GDM1 (cell line): ENCODE data around the gene RGSL1.

Experiments
- DNase-seq: peaks from one replicate; lab custom pipeline; 2025; lab: John Stamatoyannopoulos, UW

RGSL1 gene

DNA sequence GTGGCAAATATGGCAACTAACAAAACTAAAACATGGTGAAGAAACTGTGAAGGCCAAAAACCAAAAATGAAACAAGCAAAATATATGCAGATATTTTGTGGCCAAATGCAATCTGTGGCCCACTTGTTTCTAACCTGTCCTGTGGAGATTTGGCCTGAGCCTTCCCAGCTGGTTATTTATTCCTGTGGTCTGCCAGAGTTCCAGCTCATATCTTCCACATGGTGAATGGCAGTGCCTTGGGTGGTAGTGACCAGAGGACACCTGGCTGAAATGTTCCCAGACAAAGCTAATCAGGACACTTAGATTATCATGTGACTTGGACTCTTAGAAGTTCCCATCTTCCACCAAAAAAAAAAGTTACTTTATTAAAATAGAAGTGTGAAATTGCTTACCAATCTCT, 99.4 kb downstream of the RGSL1 start:
- no peak for DNase-seq

DNA sequence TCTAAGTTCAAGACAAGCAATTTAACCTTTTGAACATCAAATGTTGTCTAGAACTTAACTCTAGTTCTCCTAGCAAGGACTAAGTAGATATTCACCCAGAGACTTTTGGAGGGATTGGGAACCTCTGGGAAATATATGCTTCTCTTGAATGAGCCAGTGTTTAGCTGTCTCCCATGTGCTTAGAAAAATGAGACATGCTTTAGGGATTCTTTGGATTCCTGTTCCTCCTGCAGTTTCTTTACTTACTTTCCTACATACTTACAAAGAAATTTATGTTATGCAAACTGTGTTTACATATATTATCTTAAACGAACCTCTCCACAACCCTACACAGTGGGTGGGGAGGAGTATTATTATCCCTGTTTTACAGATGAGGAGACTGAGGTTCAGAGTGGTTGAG, 99.9 kb downstream of the RGSL1 start:
- DNase-seq = no peak

DNA sequence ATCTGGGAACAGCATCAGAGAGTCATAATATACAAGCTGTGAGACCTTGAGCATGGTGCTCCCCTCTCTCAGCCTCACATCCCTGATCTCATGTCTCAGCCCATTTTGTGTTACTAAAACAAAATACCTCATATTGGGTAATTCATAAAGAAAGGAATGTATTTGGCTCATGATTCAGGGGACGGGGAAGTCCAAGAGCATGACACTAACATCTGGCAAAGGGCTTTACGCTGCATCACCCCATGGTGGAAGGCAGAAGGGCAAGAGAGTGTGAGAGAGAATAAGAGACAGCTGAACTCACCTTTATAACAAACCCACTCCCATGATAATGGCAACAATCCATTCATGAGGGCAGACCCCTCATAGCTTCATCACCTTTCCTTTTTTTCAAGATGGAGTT, 102.6 kb downstream of the RGSL1 start:
- DNase-seq = no peak

DNA sequence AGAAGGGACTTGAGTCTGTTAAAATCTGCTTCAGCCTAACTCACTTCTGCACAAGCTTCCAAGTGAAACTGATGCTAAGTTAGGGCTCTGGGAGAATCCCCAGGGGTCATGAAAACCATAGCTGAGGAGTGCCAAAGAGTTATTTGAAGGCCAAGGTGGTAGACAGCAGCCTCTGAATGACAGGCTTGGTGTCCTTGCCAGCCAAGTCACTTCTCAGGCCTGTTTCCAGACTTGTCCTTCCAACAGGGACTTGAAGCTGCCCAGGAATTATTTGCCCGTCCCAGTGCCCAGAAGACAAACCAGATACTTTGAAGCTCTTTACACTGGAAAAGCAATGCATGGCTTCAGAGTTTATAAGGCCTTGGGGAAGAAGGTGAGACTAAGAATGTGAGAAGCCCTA, 105.5 kb downstream of the RGSL1 start:
- DNase-seq = no peak

DNA sequence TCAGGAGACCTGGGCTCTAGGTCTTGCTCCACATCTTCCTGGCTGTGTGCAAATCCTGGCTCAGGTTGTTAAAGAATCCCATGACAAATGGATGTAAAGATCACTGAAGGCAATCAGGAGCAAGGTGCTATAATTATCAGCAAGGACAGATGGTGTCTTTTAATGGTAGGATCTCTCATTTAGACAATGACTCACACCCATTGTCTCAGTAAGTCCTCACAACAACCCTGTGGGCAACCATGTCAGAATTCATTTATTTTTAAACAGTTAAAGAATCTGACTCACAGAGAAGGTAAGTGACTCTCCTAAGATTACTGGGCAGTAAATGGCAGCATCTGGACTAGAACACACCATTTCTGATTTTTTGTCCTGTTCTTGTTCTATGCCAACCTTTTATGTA, 106.3 kb downstream of the RGSL1 start:
- DNase-seq = no peak

DNA sequence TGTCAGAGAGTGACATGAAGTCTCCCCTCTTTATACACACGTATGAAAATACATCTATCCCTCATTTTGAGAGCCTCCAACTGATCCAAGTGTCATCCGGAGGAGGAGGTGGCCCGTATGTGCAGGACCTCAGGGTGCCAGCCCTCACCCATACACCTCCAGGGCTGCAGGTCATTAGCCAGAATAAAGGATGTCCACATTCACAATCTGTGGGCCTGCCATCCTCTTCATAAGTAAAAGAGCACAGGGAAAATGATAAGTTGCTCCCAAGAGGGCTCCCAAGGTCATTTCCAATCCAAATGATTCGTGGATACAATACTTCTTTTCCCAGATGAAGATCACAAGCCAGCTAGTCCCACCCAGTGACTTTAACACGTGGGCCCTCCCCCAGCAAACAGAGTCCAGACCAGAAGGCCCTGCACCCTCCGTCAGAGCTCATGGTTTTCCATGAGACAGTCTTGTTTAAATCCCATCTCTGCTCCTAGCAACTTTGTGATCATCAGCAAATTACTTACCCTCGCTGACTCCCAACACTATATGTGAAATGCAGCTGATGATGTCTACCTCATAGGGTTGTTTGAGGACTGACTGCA, 110.5 kb downstream of the RGSL1 start:
- DNase-seq = no peak

DNA sequence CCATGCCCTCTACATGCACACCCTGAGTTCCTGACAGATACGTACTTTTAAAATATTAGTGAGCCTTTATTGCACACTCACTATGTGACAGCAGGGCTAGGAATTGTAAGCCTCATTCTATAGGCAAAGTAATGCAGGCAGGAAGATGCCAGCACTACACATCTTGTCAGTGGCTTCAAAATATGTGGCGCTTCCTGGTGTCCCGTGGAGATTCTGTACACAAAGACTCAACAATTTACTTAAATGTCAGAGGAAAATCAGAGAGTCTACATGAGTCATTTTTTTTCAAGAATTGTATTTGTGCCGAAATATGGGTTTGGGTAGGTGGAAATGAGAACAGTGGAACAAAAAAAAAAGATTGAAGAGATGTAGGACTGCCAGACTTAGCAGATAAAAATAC, 111.5 kb downstream of the RGSL1 start:
- no peak for DNase-seq

DNA sequence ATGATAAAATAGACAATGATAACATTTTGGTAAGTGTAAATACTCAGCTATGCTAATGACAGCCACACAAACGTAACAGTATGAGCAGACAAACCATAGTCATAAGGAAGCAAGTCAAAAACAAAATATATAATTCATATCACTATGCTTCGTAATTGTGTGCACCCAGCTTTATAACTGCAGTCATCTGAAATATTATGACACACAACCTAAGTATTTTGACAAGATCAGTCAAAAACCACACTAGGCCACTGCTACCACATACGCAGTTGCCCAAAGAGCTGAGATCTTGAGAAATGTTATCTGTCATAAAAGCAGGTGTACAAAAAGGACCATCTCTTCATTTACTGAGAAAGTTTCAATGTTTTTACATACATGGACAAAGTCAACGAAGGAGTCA, 113.1 kb downstream of the RGSL1 start:
- no peak for DNase-seq

DNA sequence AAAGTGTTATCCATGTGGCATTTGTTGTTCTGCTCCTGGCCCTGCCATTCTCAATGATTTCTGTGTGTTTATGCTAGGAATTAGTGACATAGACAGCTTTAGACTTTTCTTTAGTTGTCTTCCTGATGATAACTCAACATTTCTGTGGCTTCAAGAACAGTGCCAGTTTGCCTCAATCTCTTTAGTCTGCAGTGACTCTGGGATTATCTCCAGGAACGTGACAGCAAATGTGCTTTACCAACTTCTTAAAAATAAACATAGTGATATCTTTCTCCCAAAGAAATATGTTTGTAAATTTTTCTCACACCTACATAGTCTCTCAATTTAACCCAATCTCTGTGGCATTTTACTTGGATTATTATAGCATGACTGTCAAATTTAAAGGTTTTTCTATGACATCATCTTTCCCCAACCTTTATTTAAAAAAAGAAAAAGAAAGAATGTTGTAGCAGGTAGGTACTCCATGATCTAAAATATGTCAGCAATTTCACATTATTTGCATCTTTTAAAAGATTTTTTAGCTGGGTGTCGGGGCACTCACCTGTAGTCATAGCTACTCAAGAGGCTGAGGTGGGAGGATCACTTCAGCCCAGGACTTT, 114.6 kb downstream of the RGSL1 start:
- no peak for DNase-seq

DNA sequence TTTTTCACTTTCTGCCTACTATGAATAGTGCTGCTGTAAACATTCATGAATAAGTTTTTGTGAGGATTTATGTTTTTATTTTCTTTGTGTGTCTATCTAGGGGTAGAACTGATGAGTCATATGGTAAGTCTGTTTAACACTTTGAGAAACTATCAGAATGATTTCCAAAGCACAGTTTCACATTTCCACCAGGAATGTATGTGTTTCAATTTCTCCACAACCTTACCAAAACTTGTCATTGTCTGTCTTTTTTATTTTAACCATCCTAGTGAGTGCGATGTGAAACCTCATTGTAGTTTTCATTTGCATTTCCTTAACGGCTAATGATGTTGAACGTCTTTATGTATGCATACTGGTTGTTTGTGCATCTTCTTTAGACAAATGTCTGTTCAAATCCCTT, 115.6 kb downstream of the RGSL1 start:
- no peak for DNase-seq

DNA sequence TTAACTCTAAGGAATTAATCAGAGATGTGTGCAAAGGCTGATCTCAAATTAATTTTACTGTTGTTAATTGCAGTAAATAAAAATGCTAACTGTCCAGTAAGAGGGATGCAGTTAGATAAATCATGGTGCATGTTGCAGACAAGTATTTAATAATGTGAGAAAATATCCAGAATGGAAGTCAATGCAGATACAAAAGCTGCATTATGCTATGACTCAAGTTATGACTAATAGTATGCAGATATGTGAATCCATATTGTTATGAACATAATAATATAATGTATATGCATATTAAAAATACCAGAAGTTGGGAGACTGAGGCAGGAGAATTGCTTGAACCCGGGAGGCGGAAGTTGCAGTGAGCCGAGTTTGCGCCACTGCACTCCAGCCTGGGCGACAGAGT, 117.7 kb downstream of the RGSL1 start:
- no peak for DNase-seq

DNA sequence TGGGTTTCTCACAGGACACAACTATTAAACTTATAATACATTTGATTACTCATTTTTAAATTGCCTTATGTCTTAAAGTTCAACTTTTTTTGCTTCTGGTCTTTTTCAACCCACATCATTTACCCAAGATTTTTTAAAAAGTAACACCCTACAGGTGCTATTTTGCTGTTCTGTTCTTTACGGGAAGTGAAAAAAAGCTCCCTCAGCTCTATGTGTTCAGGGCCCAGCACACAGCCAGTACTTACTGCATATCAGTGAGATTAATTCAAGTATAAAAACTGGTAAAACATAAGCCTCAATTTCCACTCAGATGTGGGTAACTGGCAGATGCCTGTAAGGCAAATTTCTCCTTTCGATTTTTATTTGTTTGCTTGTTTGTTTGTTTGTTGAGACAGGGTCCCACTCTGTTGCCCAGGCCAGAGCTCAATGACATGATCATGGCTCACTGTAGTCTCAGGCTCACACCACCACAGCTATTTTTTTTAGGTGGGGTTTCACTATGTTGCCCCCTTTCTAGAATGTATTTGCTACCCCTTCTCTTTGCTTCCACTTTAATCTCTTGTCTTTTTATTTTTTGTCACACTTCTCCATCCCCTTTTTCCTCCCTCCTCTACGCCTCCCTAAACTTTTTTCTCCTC, 118.8 kb downstream of the RGSL1 start:
- no peak for DNase-seq

DNA sequence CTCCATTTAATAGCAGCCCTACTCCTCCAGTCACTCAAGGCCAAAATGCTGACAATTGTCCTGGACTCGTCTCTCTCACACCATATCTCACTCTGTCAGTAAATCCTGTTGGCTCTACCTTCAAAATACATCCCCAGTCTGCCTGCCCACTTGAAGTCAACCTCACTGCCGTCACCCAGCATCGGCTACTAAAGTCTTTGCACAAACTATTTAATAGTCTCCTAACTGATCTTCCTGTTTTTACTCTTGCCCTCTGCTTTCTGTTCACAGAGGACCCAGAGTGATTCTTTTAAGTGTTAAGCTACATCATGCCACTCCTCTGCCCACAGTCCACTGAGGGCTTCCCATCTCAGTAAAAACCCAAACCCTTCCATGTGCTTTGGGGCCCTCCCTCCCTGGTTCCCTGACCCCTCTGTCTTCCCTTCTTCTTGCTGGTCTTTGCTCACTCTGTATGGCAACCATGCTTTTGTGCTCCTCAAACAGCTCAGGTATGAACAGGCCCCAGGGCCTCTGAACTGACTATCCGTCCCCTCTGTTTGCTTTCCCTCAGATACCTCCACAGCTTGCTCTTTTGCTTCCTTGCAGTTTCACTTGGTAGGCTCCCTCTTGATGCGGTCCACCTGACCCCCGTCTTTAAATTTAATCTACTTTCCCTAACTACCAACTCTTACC, 120.1 kb downstream of the RGSL1 start:
- DNase-seq = no peak

DNA sequence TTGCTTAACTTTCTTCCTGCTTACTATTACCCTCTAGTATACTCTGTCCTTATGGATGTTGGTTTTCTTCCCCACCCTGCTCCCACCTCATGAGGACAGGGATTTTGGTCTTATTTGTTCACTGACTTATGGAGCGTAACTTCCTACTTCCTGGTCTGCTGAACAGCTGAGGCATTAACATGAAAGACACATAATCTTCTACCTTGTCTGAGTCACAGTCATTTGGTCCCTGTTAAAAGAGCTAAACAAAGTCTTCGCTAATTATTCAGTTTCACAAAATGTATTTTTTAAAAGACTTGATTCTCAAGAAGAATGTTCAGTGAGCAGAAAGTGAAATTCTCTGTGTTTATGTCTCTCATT, 120.6 kb downstream of the RGSL1 start:
- no peak for DNase-seq

DNA sequence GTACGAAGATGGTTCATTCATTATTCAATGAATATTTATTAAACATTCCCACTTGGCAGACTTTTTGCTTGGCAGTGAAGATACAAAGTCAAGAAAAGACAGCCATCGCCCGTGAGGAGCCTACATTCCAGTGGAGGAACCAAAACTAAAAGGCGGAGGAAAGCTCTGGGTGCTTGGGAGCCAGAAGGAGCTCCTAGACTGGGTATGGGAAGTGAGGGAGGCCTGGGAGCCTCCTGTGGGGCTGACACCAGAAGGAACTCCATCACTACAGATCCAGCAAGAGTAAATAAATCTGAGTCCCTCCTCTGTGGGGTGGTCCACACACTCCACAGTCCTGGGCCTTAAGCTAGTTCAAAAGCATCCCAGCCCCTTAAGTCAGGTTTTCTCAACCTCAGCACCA, 124.2 kb downstream of the RGSL1 start:
- no peak for DNase-seq

DNA sequence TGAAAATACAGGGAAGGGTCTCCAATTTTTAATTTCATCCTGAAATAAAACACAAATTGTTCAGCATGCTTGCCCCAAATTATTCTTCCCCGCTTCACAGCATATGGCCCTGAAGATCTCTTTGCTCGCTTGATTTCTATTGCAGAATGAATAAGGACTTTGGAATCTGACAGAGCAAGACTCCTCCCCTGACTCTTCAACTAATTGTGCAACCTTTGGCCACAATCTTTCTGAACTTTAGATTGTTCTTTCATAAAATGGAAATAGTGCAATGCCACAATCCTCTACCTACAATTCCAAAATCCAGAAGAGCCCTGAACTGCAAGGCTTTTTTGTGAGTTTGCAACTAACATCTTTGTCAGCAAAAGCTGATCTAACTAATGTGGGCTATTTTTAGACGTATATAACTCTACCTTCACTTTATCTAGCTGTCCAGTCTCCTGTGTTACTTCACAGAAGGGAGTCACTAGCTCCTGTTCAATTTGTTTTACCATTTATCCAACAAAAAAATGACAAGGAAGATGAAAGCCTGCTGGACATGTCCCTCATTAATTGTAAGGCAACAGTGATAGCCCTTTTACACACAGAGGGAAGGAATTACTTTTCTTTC, 125.7 kb downstream of the RGSL1 start:
- DNase-seq = no peak

DNA sequence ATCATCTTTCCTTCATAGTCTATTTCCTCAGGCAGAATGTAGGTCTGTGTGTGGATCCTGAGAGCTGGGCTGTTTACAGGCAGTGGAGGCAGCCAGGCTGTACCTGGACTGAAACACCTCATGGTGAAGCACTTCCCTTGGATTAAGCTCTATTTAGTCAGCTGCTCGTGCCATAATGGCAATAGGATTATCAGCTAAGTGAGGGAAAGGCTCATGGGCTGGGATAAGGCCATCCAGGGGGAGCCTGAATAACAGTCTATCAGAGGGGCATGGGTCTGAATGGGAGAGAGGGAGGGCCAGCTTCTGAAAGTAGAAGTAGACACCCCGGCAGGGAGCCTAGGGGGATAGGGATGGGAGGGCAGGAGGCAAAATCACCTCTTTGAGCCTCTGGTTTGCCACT, 130.8 kb downstream of the RGSL1 start:
- no peak for DNase-seq

DNA sequence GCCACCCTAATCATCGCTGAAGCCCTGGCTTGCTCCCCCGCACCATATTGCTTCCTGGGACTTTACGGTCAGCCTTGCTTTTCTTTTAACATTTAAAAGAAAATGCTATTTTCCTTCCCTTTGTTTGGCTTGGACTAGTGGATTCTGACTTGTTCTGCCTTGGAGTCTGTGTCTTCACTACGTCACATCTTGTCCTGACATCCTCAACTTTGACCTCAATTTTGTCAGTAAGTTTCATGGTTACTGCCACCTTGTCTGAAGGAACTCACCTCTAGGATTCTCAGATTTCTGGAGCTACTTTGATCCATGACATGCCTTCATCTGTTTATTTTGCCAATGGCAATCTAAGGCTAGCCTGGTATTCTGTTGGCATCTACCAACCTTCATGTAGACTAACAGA, 134.8 kb downstream of the RGSL1 start:
- DNase-seq = no peak

DNA sequence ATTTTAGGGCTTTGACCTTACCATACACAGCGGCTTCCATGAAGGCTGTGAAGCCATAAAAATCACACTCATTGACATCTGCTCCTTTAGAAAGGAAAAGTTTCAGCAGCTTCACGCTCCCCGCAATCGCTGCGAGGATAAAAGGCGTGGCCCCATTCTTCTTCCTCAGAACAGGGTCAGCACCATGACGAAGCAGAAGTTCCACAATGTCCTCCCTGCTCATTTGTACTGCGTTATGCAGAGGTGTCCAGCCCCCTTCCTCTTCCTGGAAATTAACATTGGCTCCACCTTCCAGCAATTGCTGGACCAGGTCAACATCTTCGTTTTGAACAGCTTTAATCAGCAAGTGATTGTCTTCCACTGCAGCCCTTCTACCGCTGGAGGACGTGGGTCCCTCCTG, 136.4 kb downstream of the RGSL1 start:
- DNase-seq = no peak

DNA sequence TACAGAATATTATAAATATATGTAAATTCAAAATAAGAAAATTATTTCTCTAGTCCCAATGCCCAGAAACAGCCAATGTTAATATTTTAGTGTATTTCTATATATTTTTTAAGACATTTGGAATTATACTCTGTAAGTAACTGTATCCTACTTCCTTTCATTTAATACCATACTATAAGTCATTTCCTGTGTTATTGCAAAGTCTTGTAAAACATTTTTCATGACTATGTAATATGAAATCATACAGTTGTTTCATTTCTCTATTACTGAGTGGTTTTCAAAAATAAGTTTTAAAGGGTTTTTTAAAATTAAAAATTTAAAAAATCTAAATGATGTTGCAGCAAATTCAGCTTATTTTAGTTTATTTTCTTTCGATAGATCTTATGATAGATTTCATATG, 137.1 kb downstream of the RGSL1 start:
- no peak for DNase-seq

DNA sequence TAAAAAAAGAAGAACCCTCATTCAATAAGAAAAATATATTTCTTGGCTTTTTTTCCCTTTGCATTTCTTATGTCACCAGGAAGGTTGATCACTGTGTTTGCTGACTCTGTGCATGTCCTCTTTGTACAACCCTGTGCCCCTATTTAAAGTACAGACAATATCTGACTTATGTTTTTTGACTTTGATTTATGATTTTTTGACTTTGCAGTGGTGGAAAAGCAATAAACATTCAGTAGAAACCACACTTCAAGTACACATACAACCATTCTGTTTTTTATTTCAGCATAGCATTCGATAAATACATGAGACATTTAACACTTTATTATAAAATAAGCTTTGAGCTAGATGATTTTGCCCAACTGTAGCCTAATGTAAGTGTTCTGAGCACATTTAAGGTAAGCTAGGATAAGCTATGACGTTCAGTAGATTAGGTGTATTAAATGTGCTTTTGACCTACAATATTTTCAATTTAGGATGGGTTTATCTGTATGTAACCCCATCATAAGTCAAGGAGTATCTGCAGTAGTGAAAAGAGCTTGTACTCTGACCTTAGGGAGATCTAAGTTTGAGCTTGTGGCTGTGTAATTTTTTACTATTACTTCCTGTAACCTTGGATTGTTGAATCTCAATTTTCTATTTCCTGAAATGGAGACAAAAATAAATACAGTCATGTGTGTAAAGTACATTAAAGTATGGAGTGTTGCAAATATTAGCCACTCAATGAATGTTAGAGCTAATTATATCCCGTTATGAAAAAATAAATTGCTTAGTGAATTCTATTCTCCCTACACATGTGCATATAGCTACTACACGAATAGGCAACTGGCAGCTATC, 137.9 kb downstream of the RGSL1 start:
- DNase-seq = no peak
